ENCODE data around the gene UQCRHL. TPM values are rescaled to one million over a fixed set of nuclear protein-coding genes. Genes with fewer than 3 reads are reported as not detected.

Gene UQCRHL
- total and polyA plus RNA-seq, 10 of the 15 experiments (the other 5 are each of a cell fraction or from before 2014, with no cell fraction given) = 1.4 to 17.3 (median 5.7) TPM

GRCh38 chr1:15849775-15850324 is 42.4 kb upstream of the UQCRHL start (continued):
- TF ChIP-seq NFYB (IDR thresholded peaks at IDR 0.05; ENCODE audit: insufficient read depth, low read depth, low read length) (no peak), IKZF1 (conservative IDR thresholded peaks at IDR 0.05) (peak; percentile 53; the same call in 1 of the 2 replicates), STAT1 (conservative IDR thresholded peaks at IDR 0.05) (no peak), SIX5 (IDR thresholded peaks at IDR 0.05; ENCODE audit: low read depth, low read length, severe bottlenecking) (no peak), SUPT20H (IDR thresholded peaks at IDR 0.05; ENCODE audit: borderline replicate concordance, control insufficient read depth, low read depth, low read length) (no peak), NKRF (conservative IDR thresholded peaks at IDR 0.05) (peak; percentile 79; the same call in 1 of the 2 replicates), MTA2 (IDR thresholded peaks at IDR 0.05; ENCODE audit: low read depth) (no peak), RUNX3 (IDR thresholded peaks at IDR 0.05; ENCODE audit: low read length) (peak; percentile 73), YY1 (IDR thresholded peaks at IDR 0.05; ENCODE audit: low read depth, low read length) (peak; percentile 94), POLR2A (IDR thresholded peaks at IDR 0.05; ENCODE audit: low read depth, low read length) (no peak)
